Stomach (tissue), 4 donors: ENCODE data around the gene RHBDL1.

ENCODE experiments used
- CTCF ChIP-seq, 7 experiments: fragments of 450-650 bp in 4 of 7; fragments of 200-600 bp in 3 of 7; sonication (generic) in 3 of 7; IDR thresholded peaks; one replicate each; pipeline ENCODE4 v1.5.1; 2016 to 2019; ENCODE audit warnings: antibody characterized with exemption in 7 of 7, control low read depth in 2 of 7, mild to moderate bottlenecking in 1 of 7
- EP300 ChIP-seq: sonication (generic); formaldehyde crosslinking; IDR thresholded peaks from one replicate; pipeline ENCODE4 v1.6.1; 2017; ENCODE audit warnings: antibody characterized with exemption
- POLR2A ChIP-seq, 4 donors: fragments of 450-650 bp; IDR thresholded peaks; one replicate each; pipeline ENCODE4 v1.6.1; 2016; ENCODE audit warnings: antibody characterized with exemption in 4 of 4, control low read depth in 2 of 4, mild to moderate bottlenecking in 1 of 4, moderate library complexity in 1 of 4
- POLR2AphosphoS5 ChIP-seq, 3 donors: sonication (generic); formaldehyde crosslinking; IDR thresholded peaks; one replicate each; pipeline ENCODE4 v1.6.1; 2016; ENCODE audit warnings: antibody characterized with exemption in 3 of 3

GRCh38 chr16:718922-719321, 43.5 kb downstream of the RHBDL1 start:
- TF ChIP-seq CTCF (IDR thresholded peaks at IDR 0.05) (no peak), POLR2A (IDR thresholded peaks at IDR 0.05) (no peak), POLR2AphosphoS5 (IDR thresholded peaks at IDR 0.05) (no peak), EP300 (no peak)
